ENCODE results near the gene SMYD2. TPM values are rescaled to one million over a fixed set of nuclear protein-coding genes. Genes with fewer than 3 reads are reported as not detected.

Gene SMYD2
- total and polyA plus RNA-seq, 2 of the 8 experiments (the other 6 are each of a cell fraction or from before 2014, with no cell fraction given), result 3.0 to 5.2 TPM

GRCh38 chr1:214352838-214353237 lies 71.9 kb downstream of the SMYD2 start:
- H3K36me3 ChIP-seq (ENCODE audit: control insufficient read depth in 2 of 4, insufficient read depth in 4 of 4, low read length in 3 of 4), result peaks cover 0 to 25% (median 15%) of the 10 kb centered on the region in 4 experiments; a peak in 5 of 8 replicates
- FAIRE-seq (no peak), DNase-seq (ENCODE audit: low read depth in 1 of 2, low spot score in 2 of 2) (no peak)
- no peak overlapping the region for H4K8ac ChIP-seq (ENCODE audit: extremely low read depth, insufficient read depth, low read length)
- no peak overlapping the region for H3K18ac ChIP-seq (ENCODE audit: extremely low read depth, low read length)
- no peaks in the 10 kb centered on the region for H3K9me3 ChIP-seq (ENCODE audit: insufficient read depth in 2 of 2, low read depth in 1 of 2, low read length in 1 of 2)
- 94% methylated on average over 4 of the region's 4 CpGs; no CpG with 5 or more reads in 1 of the 2 experiments for WGBS, 2 experiments (ENCODE audit: extremely low coverage in 1 of 2, insufficient coverage in 1 of 2, insufficient read length in 1 of 2, insufficient replicate concordance in 2 of 2, low coverage in 1 of 2, low lambda C conversion rate in 2 of 2, missing lambda C conversion rate in 1 of 2)
- no peak overlapping the region for H3K4me3 ChIP-seq (ENCODE audit: extremely low read depth in 1 of 4, insufficient read depth in 2 of 4, low read depth in 3 of 4, low read length in 4 of 4)
- no peak overlapping the region for H2BK15ac ChIP-seq (ENCODE audit: low read length)
- H3K27me3 ChIP-seq (replicated peaks in 1 of 4; ENCODE audit: control insufficient read depth in 3 of 4, extremely low read depth in 1 of 4, insufficient read depth in 3 of 4, low read length in 3 of 4), result no peaks in the 10 kb centered on the region
- no peak overlapping the region for H3K4ac ChIP-seq (replicated peaks; ENCODE audit: insufficient read length, low read depth, low read length)
- H2BK5ac ChIP-seq (ENCODE audit: low read depth, low read length), result no peak overlapping the region
- no peak overlapping the region for H3K9ac ChIP-seq (replicated peaks in 1 of 4; ENCODE audit: extremely low read depth in 1 of 4, low read depth in 3 of 4, low read length in 3 of 4)
- H2BK120ac ChIP-seq (replicated peaks; ENCODE audit: low read depth, low read length), result no peak overlapping the region
- no peak overlapping the region for H4K5ac ChIP-seq (ENCODE audit: insufficient read length, low read depth, low read length)
- ChIA-PET POLR2A (ENCODE audit: partially characterized antibody) (interaction anchor here (1.5 kb wide), 1 partner anchor 8 kb away, joined by 4 read pairs; no protein-coding TSS in a partner anchor), CTCF (ENCODE audit: partially characterized antibody) (interaction anchor here (1.2 to 11.1 kb wide), 5 partner anchors 9 to 231 kb away, joined by 5 to 124 read pairs (median 7); no protein-coding TSS in a partner anchor)
- no peaks in the 10 kb centered on the region for H3K23me2 ChIP-seq (ENCODE audit: low read depth, low read length)
- peaks cover 3 to 14% (median 6%) of the 10 kb centered on the region in 4 experiments for H3K4me1 ChIP-seq (replicated peaks in 1 of 4; ENCODE audit: control insufficient read depth in 3 of 4, insufficient read depth in 4 of 4, low read length in 3 of 4)
- no peak overlapping the region for H2AFZ ChIP-seq (ENCODE audit: low read length)
- no peak overlapping the region for H3K27ac ChIP-seq (ENCODE audit: low read depth, low read length)
- no peak overlapping the region for H3K23ac ChIP-seq (ENCODE audit: insufficient read length)
- H3K56ac ChIP-seq (replicated peaks; ENCODE audit: insufficient read length, low read depth, low read length), result no peak overlapping the region
- H2AK5ac ChIP-seq (ENCODE audit: low read depth, low read length), result no peak overlapping the region
- H4K91ac ChIP-seq (replicated peaks; ENCODE audit: insufficient read length, low read length), result no peak overlapping the region
- no peak overlapping the region for H2BK12ac ChIP-seq (ENCODE audit: low read depth, low read length)
- H3K79me1 ChIP-seq (ENCODE audit: low read depth, low read length), result no peaks in the 10 kb centered on the region
- no peak overlapping the region for H3K14ac ChIP-seq (ENCODE audit: insufficient read length)
- no peak overlapping the region for H2BK20ac ChIP-seq (ENCODE audit: low read length)
- no peak overlapping the region for H3K4me2 ChIP-seq (ENCODE audit: insufficient read depth in 1 of 2, low read depth in 2 of 2, low read length in 2 of 2)
- no peaks in the 10 kb centered on the region for H4K20me1 ChIP-seq (replicated peaks in 1 of 2; ENCODE audit: control insufficient read depth in 1 of 2, insufficient read depth in 2 of 2, low read length in 2 of 2)
- H3K79me2 ChIP-seq (ENCODE audit: control insufficient read depth in 1 of 2, insufficient read depth in 2 of 2, low read length in 2 of 2), result no peaks in the 10 kb centered on the region
- TF ChIP-seq CEBPB (IDR thresholded peaks at IDR 0.05; ENCODE audit: low read depth, low read length) (no peak), SP2 (IDR thresholded peaks at IDR 0.05; ENCODE audit: low read length) (no peak), EP300 (IDR thresholded peaks at IDR 0.05; ENCODE audit: borderline replicate concordance in 1 of 2, low read depth in 2 of 2, low read length in 2 of 2) (no peak), GTF2F1 (IDR thresholded peaks at IDR 0.05; ENCODE audit: borderline replicate concordance, low read depth, low read length) (no peak), BRCA1 (IDR thresholded peaks at IDR 0.05; ENCODE audit: low read depth, low read length) (no peak), USF2 (IDR thresholded peaks at IDR 0.05; ENCODE audit: low read length) (no peak), POU5F1 (IDR thresholded peaks at IDR 0.05; ENCODE audit: low read depth, low read length) (no peak), RBBP5 (IDR thresholded peaks at IDR 0.05; ENCODE audit: borderline replicate concordance, low read depth, low read length) (no peak), YY1 (IDR thresholded peaks at IDR 0.05; ENCODE audit: low read depth, low read length) (no peak), SRF (IDR thresholded peaks at IDR 0.05; ENCODE audit: low read depth, low read length) (no peak), BACH1 (IDR thresholded peaks at IDR 0.05; ENCODE audit: low read length) (no peak), RNF2 (IDR thresholded peaks at IDR 0.05; ENCODE audit: borderline replicate concordance, low read depth, low read length, missing control alignments, poor library complexity, severe bottlenecking) (no peak), SIX5 (IDR thresholded peaks at IDR 0.05; ENCODE audit: low read depth, low read length) (no peak), TAF1 (IDR thresholded peaks at IDR 0.05; ENCODE audit: low read depth, low read length) (no peak)

All from H1 (cell line).